HCEC 1CT (cell line): ENCODE data around the gene DRD1.
"Not testable (repeated sequence)": the region's sequence is repeated elsewhere in the genome, so short reads cannot be mapped to it uniquely, and the experiment has no call there.

Experiments used
- DNase-seq: peaks from one replicate; pipeline ENCODE4 v3.0.0-alpha.2; 2017

The DRD1 gene

GRCh38 chr5:175466700-175467318, 22.8 kb upstream of the DRD1 start:
- DNase-seq, result no peak

- no peak for DNase-seq
These were observed 21.3 kb upstream of the DRD1 start for GRCh38 chr5:175465282-175465681.

DNA sequence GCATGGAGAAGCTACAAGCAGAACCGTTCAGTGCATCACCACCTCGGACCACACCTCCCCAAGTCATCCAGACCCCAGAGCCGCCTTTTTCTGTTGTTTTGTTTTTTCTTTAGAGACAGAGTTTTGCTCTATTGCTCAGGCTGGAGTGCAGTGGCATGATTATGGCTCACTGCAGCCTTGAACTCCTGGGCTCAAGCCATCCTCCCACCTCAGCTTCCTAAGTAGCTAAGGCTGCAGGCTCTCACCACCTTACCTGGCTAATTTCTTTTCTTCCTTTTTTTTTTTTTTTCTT, 20.9 kb upstream of the DRD1 start:
- no peak for DNase-seq

DNA sequence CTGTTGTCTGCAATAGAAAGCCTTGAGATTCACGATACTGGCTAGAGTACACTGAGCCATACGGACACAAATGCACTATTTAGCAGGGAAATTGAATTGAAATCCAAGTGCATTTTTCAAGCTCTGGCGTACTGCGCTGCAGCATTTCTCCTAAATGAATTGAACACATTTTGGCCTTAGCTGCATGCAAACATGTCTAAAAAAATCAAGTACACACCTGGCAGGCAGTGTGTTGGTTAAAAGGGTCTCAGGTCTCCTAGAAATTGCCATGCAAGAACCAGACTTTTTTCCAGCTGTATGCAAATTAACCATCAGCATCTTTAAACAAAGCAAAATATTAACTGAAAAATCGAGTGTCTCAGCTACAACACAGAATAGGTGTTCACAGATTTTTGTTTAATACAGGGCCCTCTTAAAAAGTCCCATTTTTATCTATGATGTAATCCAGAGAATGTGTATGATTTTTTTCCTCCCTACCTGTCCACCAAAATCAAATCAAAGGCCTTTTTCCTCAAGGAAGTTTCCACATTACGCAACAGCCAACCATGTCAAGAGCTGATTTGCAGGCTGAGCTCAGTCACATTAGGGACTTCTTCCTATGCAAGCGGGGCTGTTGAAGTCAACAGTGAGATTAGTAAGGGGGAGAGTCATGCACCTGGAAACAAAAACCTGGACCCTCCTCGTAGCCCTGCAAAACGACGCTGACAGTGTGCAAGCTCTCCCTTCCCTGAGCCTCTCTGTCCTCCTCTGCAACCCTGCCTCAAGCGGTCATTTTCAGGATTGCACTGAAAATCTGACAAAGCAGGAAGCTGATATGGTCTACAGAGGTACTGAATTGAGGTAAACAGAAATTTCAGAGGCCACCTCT, 20.3 kb upstream of the DRD1 start:
- peak; percentile 28 for DNase-seq

DNA sequence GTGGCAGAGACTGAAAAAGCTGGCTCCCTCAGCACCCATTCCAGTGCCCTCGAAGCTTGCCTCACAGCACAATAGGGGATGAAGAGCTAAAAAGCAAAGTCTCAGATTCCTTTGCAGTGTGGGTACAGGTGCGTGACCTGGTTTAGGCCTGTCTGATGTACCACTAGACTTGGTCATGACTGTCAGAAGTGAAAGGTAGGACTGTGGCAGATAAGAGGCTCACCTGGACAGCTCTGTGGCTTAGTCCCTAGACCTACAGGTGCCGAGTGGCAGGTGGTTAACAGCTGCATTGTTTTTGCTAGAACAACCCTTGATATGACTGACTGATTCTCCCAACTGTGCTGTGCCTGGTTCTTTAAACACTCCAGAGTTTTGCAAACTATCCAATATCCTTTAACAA, 19.7 kb upstream of the DRD1 start:
- no peak for DNase-seq

DNA sequence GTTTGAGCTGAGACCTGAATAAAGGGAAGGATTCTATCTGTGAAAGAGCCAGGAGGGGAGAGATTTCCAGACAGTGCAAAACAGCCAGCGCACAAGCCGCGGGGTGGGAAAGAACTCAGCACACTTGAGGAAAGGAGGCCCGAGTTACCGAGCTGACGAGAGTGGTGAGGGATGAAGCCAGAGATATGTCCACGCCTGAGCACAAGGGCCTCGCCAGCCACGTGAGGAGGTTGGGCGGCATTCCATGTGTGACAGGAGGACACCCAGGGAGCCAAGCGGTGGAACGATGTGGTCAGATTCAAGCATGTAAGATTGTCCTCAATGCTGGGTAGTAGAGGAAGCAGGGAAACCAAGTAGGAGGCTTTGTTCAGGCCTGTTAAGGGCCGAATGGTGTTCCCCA, 17.4 kb upstream of the DRD1 start:
- DNase-seq, result no peak

GRCh38 chr5:175460552-175460951, 16.6 kb upstream of the DRD1 start:
- no peak for DNase-seq

DNA sequence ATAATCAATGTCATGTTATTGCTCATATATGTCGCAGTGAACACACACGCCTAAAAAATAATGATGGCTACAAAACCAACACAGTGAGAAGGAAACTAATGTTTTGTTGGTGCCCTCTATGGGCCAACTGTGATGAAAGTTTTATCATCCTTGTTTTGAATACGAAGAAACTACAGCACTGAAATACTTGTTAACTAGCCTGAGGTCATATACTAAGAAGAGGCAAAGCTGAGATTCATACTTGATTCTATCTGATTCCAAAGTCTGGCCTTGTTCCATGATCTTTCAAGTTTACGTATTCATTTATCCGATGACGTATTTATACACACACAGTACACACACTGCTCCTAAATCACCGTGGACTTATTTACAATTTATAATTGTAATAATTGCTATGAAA, 16.1 kb upstream of the DRD1 start:
- DNase-seq, result no peak

DNA sequence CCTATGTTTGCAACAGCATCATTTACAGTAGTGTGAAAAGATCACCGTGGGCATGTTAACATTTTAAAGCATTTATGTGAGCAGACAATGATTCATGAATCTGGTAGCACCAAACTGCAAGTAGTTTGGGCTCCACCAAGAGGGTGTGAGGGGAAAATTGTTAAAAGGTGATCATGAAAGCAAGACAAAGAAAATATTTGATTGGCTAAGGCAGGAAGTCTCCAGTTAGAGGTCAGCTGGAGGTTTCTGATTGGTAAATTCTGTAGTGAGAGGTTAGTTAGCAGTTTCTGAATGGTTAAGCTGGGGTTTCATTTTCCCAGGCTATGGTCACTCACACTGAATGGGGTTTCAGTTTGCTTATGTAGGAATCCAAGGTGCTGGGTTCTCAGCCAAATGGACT, 13.5 kb upstream of the DRD1 start:
- DNase-seq, result no peak

DNA sequence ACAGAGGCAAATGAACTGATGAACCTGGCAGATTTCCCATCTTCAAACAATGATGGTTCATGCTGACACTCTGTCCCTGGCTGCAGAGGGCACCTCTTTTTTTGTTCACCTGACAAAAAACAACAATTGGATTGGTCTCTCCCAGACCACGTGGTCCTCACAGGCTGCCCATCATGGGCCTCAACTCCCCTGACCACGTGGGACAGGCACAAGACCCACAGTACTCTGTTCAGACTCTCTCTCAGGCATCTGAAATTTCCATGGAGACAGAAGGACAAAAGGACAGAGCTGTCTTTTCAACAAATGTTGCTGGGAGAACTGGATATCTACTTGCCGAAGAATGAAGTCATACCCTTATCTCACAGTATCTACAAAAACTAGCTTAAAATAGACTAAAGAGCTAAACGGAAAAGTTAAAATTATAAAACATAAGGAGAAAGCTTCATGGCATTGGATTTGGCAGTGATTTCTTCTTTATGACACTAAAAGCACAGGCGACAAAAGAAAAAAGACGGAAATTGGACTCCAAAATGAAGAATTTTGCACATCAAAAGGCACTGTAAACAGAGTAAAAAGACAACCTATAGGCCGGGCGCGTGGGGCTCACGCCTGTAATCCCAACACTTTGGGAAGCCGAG, 12.2 kb upstream of the DRD1 start:
- DNase-seq, result no peak

DNA sequence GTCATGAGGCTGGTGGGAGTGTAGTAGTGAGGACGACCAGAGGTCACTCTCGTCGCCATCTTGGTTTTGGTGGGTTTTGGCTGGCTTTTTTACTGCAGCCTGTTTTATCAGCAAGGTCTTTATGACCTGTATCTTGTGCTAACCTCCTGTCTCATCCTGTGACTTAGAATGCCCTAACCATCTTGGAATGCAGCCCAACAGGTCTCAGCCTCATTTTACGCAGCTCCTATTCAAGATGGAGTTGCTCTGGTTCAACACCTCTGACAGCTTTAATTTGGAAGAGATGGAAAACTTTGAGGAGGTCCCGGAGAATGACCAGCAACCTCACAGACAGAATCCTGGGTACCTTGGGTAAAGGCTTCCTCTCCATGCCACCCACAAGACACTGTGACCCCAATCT, 10.4 kb upstream of the DRD1 start:
- DNase-seq, result not testable (repeated sequence)

DNA sequence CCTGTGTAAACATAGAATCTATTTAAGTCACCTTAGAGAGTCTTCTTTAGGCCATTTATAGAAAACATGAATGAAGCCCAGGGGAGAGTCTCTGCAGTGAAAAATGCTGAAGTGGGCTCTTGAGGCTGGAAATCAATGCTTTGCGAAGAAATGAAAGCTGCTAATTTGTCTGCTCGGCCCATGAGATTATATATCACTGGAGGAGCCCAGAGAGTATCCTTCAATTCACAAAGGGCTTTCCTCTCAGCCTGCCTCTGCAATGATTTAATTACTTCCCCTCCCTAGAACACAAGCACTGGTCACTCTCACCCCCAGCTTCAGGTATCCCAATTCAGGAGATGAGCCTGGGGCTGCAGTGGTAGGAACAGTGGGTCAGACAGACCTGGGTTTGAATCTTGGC, 8.2 kb upstream of the DRD1 start:
- no peak for DNase-seq

DNA sequence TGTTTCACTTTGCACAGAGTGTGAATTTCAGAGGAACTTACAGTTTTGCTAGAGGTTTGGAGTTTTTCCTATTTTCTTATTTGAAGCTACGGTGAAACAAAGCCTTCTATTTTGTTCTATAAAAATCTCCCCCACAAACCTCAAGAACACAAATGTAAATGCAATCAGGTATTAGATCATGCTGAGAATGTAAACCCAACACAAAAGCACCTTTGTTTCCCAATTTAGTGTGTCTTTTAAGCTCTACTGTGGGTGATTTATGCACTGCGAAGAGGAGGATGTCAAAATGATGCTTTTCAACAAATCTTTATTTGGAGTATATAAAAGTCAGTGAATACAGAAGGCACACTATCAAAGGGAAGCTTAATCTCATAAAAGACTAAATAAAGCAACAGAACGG, 4.3 kb upstream of the DRD1 start:
- no peak for DNase-seq

DNA sequence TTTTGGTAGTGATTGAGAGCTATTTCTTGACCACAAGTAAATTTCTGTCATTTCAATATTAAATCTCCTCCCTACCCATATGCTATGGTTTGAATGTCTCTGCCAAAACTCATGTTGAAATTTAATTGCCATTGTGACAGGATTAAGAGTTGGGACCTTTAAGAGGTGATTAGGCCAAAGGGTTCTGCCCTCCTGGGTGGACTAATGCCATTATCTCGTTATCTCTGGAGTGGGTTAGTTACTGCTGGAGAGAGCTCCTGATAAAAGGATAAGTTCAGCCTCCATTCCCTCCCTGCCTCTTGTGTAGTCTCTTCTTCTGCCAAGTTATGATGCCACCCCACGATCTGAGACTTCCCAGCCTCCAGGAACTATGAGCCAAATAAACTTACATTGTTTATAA, 3.6 kb upstream of the DRD1 start:
- DNase-seq, result no peak

DNA sequence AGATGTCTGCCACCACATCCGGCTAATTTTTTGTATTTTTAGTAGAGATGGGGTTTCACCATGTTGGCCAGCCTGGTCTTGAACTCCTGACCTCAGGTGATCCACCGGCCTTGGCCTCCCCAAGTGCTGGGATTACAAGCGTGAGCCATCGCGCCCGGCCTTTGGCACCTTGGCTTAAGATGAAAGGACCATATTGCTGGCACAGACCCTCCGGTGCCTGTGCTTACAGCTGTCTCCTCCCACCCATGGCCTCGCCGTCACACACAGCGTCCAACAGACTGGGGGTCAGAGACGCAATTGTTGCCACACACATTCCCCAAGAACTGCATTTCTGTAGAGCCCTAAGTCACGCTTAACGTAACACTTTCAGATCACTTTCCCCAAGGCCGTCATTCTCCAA, 2.4 kb upstream of the DRD1 start:
- DNase-seq, result not testable (repeated sequence)

GRCh38 chr5:175444905-175445456, 999 bp upstream of the DRD1 start:
- no peak for DNase-seq

DNA sequence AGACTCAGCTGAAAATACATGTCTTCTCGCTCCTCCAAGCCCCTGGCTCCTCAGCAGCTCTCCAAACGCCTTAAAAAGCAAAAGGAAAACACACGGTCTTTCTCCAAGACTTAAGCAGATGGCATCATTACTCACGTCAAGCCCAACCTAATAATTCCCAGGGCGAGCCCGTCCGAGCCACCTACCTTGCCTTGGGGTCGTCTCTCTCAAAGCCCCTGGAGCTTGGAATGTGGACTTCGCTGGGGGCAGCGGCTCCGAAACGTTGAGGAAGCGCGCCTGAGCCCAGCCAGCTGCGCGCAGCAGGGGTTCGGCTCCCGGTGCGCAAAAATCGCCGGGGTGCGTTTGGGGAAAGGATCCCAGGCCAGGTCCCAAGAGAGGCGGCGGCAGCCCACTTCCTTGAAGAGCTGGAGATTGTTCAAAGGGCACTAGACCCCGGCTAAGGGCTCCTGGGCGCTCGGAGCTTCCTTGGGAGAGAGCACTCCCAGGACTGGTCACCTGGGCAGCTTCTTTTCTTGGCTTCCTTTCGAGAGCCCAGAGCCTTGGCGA, 395 bp downstream of the DRD1 start:
- no peak for DNase-seq

- no peak for DNase-seq
These were observed 5.6 kb downstream of the DRD1 start for GRCh38 chr5:175438234-175438857.

GRCh38 chr5:175436359-175436758, 7.6 kb downstream of the DRD1 start:
- no peak for DNase-seq

GRCh38 chr5:175434800-175435199, 9.2 kb downstream of the DRD1 start:
- no peak for DNase-seq

DNA sequence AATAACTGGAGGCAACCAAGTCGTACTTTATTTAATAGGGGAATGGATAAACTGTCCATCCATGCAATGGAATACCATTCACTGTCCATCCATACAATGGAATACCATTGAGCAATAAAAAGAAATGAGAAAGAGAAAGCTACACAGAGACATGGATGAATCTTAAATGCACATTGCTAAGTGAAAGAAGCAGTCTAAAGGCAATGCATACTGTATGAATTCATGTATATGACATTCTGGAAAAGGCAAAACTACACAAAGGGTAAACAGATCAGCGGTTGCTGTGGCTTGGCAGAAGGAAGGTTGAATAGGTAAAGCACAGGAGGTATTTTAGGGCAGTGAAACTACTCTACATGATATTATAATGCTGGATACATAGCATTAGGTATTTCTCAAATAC, 16.2 kb downstream of the DRD1 start:
- DNase-seq, result no peak

GRCh38 chr5:175424594-175424993, 19.4 kb downstream of the DRD1 start:
- DNase-seq, result not testable (repeated sequence)

- DNase-seq, result no peak
These were observed 21.9 kb downstream of the DRD1 start for GRCh38 chr5:175422058-175422457.
